Transverse colon (tissue), 4 donors: ENCODE measurements around the gene TMEM33. TPM values are rescaled to one million over a fixed set of nuclear protein-coding genes. Genes with fewer than 3 reads are reported as not detected.

ENCODE experiments used
- DNase-seq: peaks from one replicate; pipeline ENCODE4 v3.0.0-alpha.2; 2019
- H3K27ac ChIP-seq, 4 donors: fragments of 200-600 bp; sonication (generic); 2 replicates each; pipeline ENCODE4 v1.5.1; 2016 to 2018; ENCODE audit warnings: inconsistent platforms in 4 of 4
- H3K27me3 ChIP-seq: fragments of 200-600 bp; sonication (generic); 2 replicates; pipeline ENCODE4 v1.5.1; 2017; ENCODE audit warnings: inconsistent platforms
- H3K36me3 ChIP-seq, 4 donors: fragments of 200-600 bp; sonication (generic); 2 replicates each; pipeline ENCODE4 v1.5.1; 2017 to 2019; ENCODE audit warnings: inconsistent platforms in 4 of 4
- H3K4me1 ChIP-seq, 4 donors: fragments of 200-600 bp; sonication (generic); 2 replicates each; pipeline ENCODE4 v1.5.1; 2017 to 2020; ENCODE audit warnings: inconsistent platforms in 4 of 4
- H3K4me3 ChIP-seq, 4 donors: fragments of 200-600 bp; sonication (generic); 1 replicate in 1 of 4; 2 replicates in 3 of 4; pipeline versions ENCODE4 v1.5.1 to v1.6.1; 2017 to 2019; ENCODE audit warnings: inconsistent platforms in 4 of 4
- H3K9me3 ChIP-seq, 2 donors: fragments of 200-600 bp; sonication (generic); 2 replicates each; pipeline ENCODE4 v1.5.1; 2017 to 2019; ENCODE audit warnings: inconsistent platforms in 2 of 2
- CTCF ChIP-seq, 5 experiments: fragments of 200-600 bp in 3 of 5; fragments of 450-650 bp in 2 of 5; sonication (generic) in 3 of 5; IDR thresholded peaks; 1 replicate in 2 of 5; 2 replicates in 3 of 5; pipeline ENCODE4 v1.5.1; 2016 to 2017; ENCODE audit warnings: antibody characterized with exemption in 5 of 5, inconsistent platforms in 3 of 5, mild to moderate bottlenecking in 2 of 5, moderate library complexity in 1 of 5
- EP300 ChIP-seq: sonication (generic); formaldehyde crosslinking; IDR thresholded peaks from one replicate; pipeline ENCODE4 v1.6.1; 2017; ENCODE audit warnings: antibody characterized with exemption, low read depth
- POLR2A ChIP-seq: fragments of 450-650 bp; IDR thresholded peaks from one replicate; pipeline ENCODE4 v1.6.1; 2016; ENCODE audit warnings: antibody characterized with exemption, mild to moderate bottlenecking, moderate library complexity
- POLR2AphosphoS5 ChIP-seq, 3 donors: sonication (generic); formaldehyde crosslinking; IDR thresholded peaks; one replicate each; pipeline ENCODE4 v1.6.1; 2016; ENCODE audit warnings: antibody characterized with exemption in 3 of 3
- WGBS, 2 donors: methylation state at CpG; one replicate each; pipeline ENCODE4 v1.1.5; 2018; ENCODE audit warnings: low coverage in 1 of 2; 5-methylcytosine and 5-hydroxymethylcytosine counted together
- in situ Hi-C, 4 donors: fragments of 200-750 bp; cut with MboI; loops; one replicate each; pipeline versions ENCODE4 v1.15.0 to v1.15.1; 2017; ENCODE audit warnings: low sequenced_read_pairs in 3 of 4, low pct_ligation_motif_present in 1 of 4, low pct_unique_long_range_greater_than_20kb in 1 of 4
- intact Hi-C: fragments of 100-400 bp; cut with DNase I; formaldehyde crosslinking; loops from one replicate; pipeline ENCODE4 v1.15.1; 2023; ENCODE audit warnings: low total_unique reads
- total RNA-seq, 4 donors: library from RNA; depleted of rRNA; stranded (reverse); fragments of >200 nt; gene quantifications; one replicate each; pipeline ENCODE4 v1.1.0, GENCODE V29; 2016

The TMEM33 gene
- total RNA-seq, 4 donors from 2014 or later: 41.8 to 59.3 (median 54.9) TPM

- Histone ChIP-seq H3K36me3 (no peaks in the 10 kb centered on the region), H3K9me3 (no peaks in the 10 kb centered on the region), H3K4me3 (no peak overlapping the region), H3K4me1 (no peaks in the 10 kb centered on the region), H3K27me3 (no peaks in the 10 kb centered on the region), H3K27ac (no peak overlapping the region)
- intact Hi-C loops: no loop called here
- in situ Hi-C loops: no loop called here
- WGBS, 2 donors: 80 to 83% methylated on average over 1 to 2 of the region's 2 CpGs
- no peak for DNase-seq
- TF ChIP-seq CTCF (IDR thresholded peaks at IDR 0.05) (no peak), POLR2AphosphoS5 (IDR thresholded peaks at IDR 0.05) (no peak), EP300 (no peak), POLR2A (no peak)
Observed at GRCh38 chr4:41967392-41967791, 32.2 kb downstream of the TMEM33 start.

GRCh38 chr4:41969671-41970070 lies 34.4 kb downstream of the TMEM33 start:
- Histone ChIP-seq H3K4me1 (no peaks in the 10 kb centered on the region), H3K27me3 (no peaks in the 10 kb centered on the region), H3K27ac (no peak overlapping the region), H3K36me3 (no peaks in the 10 kb centered on the region), H3K4me3 (no peak overlapping the region), H3K9me3 (no peaks in the 10 kb centered on the region)
- no peak for TF ChIP-seq CTCF (IDR thresholded peaks at IDR 0.05)
- TF ChIP-seq POLR2AphosphoS5 (IDR thresholded peaks at IDR 0.05): no peak
- no peak for TF ChIP-seq EP300
- no peak for TF ChIP-seq POLR2A
- in situ Hi-C loops (no loop called here), intact Hi-C loops (no loop called here)
- no peak for DNase-seq

- WGBS, 2 donors: 63 to 100% methylated on average over 1 of the region's 1 CpG
- in situ Hi-C loops (no loop called here), intact Hi-C loops (no loop called here)
- no peak overlapping the region for H3K4me3 ChIP-seq
- TF ChIP-seq POLR2AphosphoS5 (IDR thresholded peaks at IDR 0.05) (no peak), CTCF (IDR thresholded peaks at IDR 0.05) (no peak), POLR2A (no peak), EP300 (no peak)
- no peaks in the 10 kb centered on the region for H3K4me1 ChIP-seq
- no peaks in the 10 kb centered on the region for H3K36me3 ChIP-seq
- H3K27ac ChIP-seq: no peak overlapping the region
- H3K27me3 ChIP-seq: peaks cover 3% of the 10 kb centered on the region
- DNase-seq: no peak
- H3K9me3 ChIP-seq: no peaks in the 10 kb centered on the region
Observed at GRCh38 chr4:41975341-41975740, 40.1 kb downstream of the TMEM33 start.

- Histone ChIP-seq H3K4me3 (no peak overlapping the region), H3K27me3 (peaks cover 3% of the 10 kb centered on the region), H3K27ac (no peak overlapping the region), H3K36me3 (no peaks in the 10 kb centered on the region), H3K4me1 (no peaks in the 10 kb centered on the region), H3K9me3 (no peaks in the 10 kb centered on the region)
- intact Hi-C loops (no loop called here), in situ Hi-C loops (no loop called here)
- WGBS, 2 donors: 46 to 67% methylated on average over 1 of the region's 1 CpG
- no peak for TF ChIP-seq CTCF (IDR thresholded peaks at IDR 0.05)
- TF ChIP-seq POLR2AphosphoS5 (IDR thresholded peaks at IDR 0.05): no peak
- no peak for TF ChIP-seq POLR2A
- DNase-seq: no peak
Observed at GRCh38 chr4:41976775-41977516, 41.7 kb downstream of the TMEM33 start.
